ENCODE measurements around the gene KRT86.

- no peak for TF ChIP-seq EZH2 (IDR thresholded peaks at IDR 0.05; ENCODE audit: insufficient read depth, poor library complexity, severe bottlenecking)
- no peak for TF ChIP-seq EZH2phosphoT487 (IDR thresholded peaks at IDR 0.05; ENCODE audit: insufficient read depth, low read depth)
Measured at GRCh38 chr12:52271158-52271557, 3.3 kb upstream of the KRT86 start.
